GM12873 (cell line): ENCODE results near the gene MSANTD3.
A peak's percentile ranks its signal among the peaks of the same experiment; 100 is the strongest.

Experiments
- CTCF ChIP-seq: IDR thresholded peaks from 2 replicates; pipeline ENCODE4 v1.5.1; 2012; ENCODE audit warnings: low read depth, mild to moderate bottlenecking, moderate library complexity, low read length, control low read depth; ENCODE audit not compliant: insufficient read depth; ENCODE audit errors: missing control alignments

The MSANTD3 gene

DNA sequence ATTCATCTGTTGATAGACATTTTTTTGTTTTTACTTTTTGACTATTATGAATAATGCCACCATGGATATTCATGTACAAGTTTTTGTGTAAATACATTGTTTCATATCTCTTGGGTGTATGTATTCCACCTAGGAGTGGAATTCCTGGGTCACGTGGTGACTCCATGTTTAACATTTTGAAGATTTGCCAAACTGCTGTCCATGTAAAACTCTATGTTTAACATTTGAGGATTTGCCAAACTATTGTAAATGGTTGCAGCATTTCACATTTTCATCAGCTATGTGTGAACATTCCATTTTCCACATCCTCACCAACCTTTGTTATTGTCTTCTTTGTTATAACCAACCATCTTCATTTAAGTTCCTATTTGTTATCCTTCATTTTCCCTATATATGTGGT is 58.3 kb downstream of the MSANTD3 start:
- TF ChIP-seq CTCF = no peak

- TF ChIP-seq CTCF = no peak
Measured at GRCh38 chr9:100486479-100487176, 59.7 kb downstream of the MSANTD3 start.

GRCh38 chr9:100488177-100488576 is 61.2 kb downstream of the MSANTD3 start:
- no peak for TF ChIP-seq CTCF

DNA sequence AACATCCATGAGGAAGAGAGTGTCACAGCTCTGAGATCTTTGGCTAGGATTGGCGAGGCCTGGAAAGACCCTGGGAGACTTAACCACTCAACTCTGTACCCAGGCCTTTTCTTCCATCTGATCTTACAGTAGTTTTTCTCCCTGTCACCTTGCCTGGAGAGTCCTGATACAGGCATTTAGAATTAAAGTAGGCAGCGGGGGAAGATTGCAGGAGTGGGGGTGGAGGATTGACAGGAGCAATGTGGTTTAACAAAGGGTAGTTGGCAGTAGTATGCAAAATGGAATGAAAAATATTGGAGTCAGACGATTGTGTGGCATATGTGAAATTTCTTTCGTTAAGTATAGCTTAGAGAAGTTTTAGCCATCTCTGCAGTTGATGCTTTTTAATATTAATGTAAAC is 62.9 kb downstream of the MSANTD3 start:
- TF ChIP-seq CTCF = no peak

- TF ChIP-seq CTCF = peak; percentile 13
Measured at GRCh38 chr9:100492952-100493351, 66.0 kb downstream of the MSANTD3 start.

GRCh38 chr9:100498592-100498991 is 71.6 kb downstream of the MSANTD3 start:
- TF ChIP-seq CTCF = no peak

GRCh38 chr9:100499460-100499859 is 72.5 kb downstream of the MSANTD3 start:
- no peak for TF ChIP-seq CTCF
